GM13976 (cell line): Measurements from ENCODE around the gene SRC.

Experiments
- DNase-seq: peaks from one replicate; pipeline ENCODE4 v3.0.0; 2012; ENCODE audit warnings: low spot score
- CTCF ChIP-seq: IDR thresholded peaks from 2 replicates; pipeline ENCODE4 v1.5.1; 2012; ENCODE audit warnings: borderline replicate concordance, mild to moderate bottlenecking; ENCODE audit not compliant: insufficient read depth; ENCODE audit errors: extremely low read depth, missing control alignments, control extremely low read depth
- in situ Hi-C: fragments of 300-500 bp; cut with MboI; formaldehyde crosslinking; loops from one replicate; pipeline ENCODE4 v1.12.0; 2022; ENCODE audit warnings: low sequenced_read_pairs, mixed read lengths, inconsistent platforms; ENCODE audit not compliant: unreplicated experiment

The SRC gene

GRCh38 chr20:37348792-37349516 lies 3.0 kb downstream of the SRC start:
- in situ Hi-C loops, result no loop called here
- no peak for TF ChIP-seq CTCF

GRCh38 chr20:37349517-37350491 lies 3.9 kb downstream of the SRC start:
- no peak for DNase-seq
- no peak for TF ChIP-seq CTCF
- in situ Hi-C loops, result no loop called here

More at GRCh38 chr20:37348792-37349516, 3.0 kb downstream of the SRC start:
- no peak for DNase-seq

GRCh38 chr20:37350649-37351574 lies 5.0 kb downstream of the SRC start:
- in situ Hi-C loops, result no loop called here
- DNase-seq, result no peak
- no peak for TF ChIP-seq CTCF

GRCh38 chr20:37351689-37352607 lies 6.0 kb downstream of the SRC start:
- TF ChIP-seq CTCF, result no peak
- no peak for DNase-seq
- in situ Hi-C loops, result no loop called here

- in situ Hi-C loops, result no loop called here
- DNase-seq, result no peak
- TF ChIP-seq CTCF, result no peak
Measured at GRCh38 chr20:37352608-37352980, 6.7 kb downstream of the SRC start.
